Kidney epithelial cell (primary cell): Measurements from ENCODE around the gene RETREG3. TPM values are rescaled to one million over a fixed set of nuclear protein-coding genes. Genes with fewer than 3 reads are reported as not detected.
"Not testable (repeated sequence)": the region's sequence is repeated elsewhere in the genome, so short reads cannot be mapped to it uniquely, and the experiment has no call there.

Experiments used
- DNase-seq: peaks from one replicate; pipeline ENCODE4 v3.0.0-alpha.2; 2010; ENCODE audit warnings: low read depth
- H3K27me3 ChIP-seq: 2 replicates; pipeline ENCODE4 v1.6.0; 2011; ENCODE audit warnings: low read length; ENCODE audit not compliant: control insufficient read depth, insufficient read depth
- H3K36me3 ChIP-seq: 2 replicates; pipeline ENCODE4 v1.5.1; 2011; ENCODE audit warnings: low read length; ENCODE audit not compliant: control insufficient read depth, insufficient read depth
- H3K4me3 ChIP-seq: 2 replicates; pipeline ENCODE4 v1.5.1; 2011; ENCODE audit warnings: low read depth, mild to moderate bottlenecking, control low read depth, low read length
- total RNA-seq: library from RNA; depleted of rRNA; stranded (reverse); fragments of >200 nt; gene quantifications from 2 replicates; pipeline ENCODE4 v1.2.3, GENCODE V29; 2015
- TF ChIP-seq, protein P1 (sequence below): IDR thresholded peaks from 2 replicates; pipeline ENCODE4 v1.5.1; 2011; ENCODE audit warnings: mild to moderate bottlenecking, moderate library complexity, low read length, control low read depth, inconsistent platforms; ENCODE audit not compliant: insufficient read depth, poor library complexity, severe bottlenecking

RETREG3 gene
- total RNA-seq, 1 donor from 2014 or later: 68.2 TPM

DNA sequence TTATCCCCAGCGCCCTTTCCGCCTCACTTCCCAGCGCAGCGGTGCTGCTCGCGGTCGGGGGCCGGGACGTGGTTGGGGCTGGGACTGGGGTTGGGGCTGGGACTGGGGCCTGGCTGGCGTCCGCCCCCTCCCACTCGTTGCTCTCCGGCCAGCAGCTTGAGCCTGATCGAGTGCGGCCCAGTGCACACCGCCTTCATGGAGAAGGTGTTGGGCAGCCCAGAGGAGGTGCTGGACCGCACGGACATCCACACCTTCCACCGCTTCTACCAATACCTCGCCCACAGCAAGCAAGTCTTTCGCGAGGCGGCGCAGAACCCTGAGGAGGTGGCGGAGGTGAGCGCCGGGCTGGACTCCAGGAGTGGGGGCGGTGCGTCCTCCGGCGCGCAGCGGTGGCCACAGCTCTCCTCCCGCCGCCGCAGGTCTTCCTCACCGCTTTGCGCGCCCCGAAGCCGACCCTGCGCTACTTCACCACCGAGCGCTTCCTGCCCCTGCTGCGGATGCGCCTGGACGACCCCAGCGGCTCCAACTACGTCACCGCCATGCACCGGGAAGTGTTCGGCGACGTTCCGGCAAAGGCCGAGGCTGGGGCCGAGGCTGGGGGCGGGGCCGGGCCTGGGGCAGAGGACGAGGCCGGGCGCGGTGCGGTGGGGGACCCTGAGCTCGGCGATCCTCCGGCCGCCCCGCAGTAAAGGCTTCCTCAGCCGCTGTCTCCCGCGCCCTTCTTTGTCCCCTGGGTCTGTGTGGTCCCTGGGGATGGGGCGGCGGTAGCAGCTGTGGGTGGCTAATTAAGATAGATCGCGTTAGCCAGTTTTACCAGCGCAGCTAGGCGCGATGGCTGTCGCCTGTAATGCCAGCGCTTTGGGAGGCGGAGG, 54.7 kb downstream of the RETREG3 start:
- no peak for DNase-seq
- H3K36me3 ChIP-seq: no peaks in the 10 kb centered on the region
- TF ChIP-seq, protein P1, sequence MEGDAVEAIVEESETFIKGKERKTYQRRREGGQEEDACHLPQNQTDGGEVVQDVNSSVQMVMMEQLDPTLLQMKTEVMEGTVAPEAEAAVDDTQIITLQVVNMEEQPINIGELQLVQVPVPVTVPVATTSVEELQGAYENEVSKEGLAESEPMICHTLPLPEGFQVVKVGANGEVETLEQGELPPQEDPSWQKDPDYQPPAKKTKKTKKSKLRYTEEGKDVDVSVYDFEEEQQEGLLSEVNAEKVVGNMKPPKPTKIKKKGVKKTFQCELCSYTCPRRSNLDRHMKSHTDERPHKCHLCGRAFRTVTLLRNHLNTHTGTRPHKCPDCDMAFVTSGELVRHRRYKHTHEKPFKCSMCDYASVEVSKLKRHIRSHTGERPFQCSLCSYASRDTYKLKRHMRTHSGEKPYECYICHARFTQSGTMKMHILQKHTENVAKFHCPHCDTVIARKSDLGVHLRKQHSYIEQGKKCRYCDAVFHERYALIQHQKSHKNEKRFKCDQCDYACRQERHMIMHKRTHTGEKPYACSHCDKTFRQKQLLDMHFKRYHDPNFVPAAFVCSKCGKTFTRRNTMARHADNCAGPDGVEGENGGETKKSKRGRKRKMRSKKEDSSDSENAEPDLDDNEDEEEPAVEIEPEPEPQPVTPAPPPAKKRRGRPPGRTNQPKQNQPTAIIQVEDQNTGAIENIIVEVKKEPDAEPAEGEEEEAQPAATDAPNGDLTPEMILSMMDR: peak; percentile 3
- H3K27me3 ChIP-seq: no peaks in the 10 kb centered on the region
- peak overlapping the region; percentile 77 for H3K4me3 ChIP-seq

DNA sequence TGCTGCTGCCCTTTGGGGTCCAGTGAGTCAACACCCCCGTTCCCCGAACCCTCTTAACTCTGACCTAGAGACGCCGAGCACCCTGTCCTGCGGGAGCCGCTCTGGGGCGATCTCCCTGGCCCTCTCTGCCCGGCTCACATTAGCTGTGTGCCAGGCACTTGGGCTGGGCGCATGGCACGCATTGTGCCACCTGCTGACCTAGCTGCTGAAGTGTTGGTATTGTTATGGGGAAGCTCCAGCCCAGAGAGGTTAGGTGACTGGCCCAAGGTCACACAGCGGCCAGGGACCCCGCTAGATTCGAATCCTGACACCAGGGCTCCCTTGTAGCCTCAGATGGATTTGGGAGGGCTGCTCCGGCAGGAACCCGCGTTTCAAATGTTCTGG, 55.3 kb downstream of the RETREG3 start:
- Histone ChIP-seq H3K36me3 (no peaks in the 10 kb centered on the region), H3K27me3 (no peaks in the 10 kb centered on the region), H3K4me3 (peak overlapping the region; percentile 77)
- TF ChIP-seq, protein P1: peak; percentile 13
- no peak for DNase-seq

DNA sequence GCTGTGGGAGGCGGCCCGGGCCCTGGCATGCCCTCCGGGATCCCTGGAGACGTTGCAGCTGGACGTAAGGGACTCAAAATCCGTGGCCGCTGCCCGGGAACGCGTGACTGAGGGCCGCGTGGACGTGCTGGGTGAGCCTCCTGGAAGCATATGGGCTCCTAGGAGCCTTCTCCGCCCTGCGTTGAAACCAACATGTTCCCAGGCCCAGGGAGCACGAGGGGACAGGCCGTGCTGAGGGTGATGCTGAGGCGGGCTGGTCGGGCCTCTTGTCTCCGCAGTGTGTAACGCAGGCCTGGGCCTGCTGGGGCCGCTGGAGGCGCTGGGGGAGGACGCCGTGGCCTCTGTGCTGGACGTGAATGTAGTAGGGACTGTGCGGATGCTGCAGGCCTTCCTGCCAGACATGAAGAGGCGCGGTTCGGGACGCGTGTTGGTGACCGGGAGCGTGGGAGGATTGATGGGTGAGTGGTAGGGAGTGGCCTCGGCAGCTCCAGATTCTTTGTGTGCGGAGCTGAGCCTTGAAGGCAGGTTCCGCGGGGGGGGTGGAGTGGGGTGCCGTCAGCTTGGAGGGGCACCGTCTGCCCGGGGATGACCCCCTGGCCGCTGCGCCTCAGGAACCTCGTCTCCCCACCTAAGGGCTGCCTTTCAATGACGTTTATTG, 55.9 kb downstream of the RETREG3 start:
- Histone ChIP-seq H3K4me3 (peak overlapping the region; percentile 77), H3K27me3 (no peaks in the 10 kb centered on the region), H3K36me3 (no peaks in the 10 kb centered on the region)
- TF ChIP-seq, protein P1: peak; percentile 25
- no peak for DNase-seq

DNA sequence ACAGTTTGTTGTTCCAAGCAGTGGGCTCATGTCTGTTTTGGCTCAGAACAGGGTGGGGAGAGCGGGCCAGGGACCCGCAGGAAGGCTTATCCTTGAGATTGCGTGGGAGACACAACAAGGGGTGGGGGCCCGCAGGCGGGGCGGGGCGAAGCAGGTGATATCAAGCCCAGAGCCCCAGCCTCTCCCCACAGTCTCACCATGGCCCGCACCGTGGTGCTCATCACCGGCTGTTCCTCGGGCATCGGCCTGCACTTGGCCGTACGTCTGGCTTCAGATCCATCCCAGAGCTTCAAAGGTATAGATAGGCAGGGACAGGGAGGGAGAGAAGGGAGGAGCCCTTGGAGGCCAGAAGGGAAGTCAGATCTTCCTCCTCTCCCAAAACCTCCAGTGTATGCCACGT, 56.4 kb downstream of the RETREG3 start, which contains the start of gene HSD17B1:
Gene HSD17B1, plus strand, starts transcription at position 188 of the 400 bp plus-strand sequence. Its CDS starts 11 bp downstream, at position 199.
- H3K36me3 ChIP-seq, DNase-seq, H3K27me3 ChIP-seq: not testable (repeated sequence)
- peak within 1 kb of the TSS; percentile 77 for H3K4me3 ChIP-seq

DNA sequence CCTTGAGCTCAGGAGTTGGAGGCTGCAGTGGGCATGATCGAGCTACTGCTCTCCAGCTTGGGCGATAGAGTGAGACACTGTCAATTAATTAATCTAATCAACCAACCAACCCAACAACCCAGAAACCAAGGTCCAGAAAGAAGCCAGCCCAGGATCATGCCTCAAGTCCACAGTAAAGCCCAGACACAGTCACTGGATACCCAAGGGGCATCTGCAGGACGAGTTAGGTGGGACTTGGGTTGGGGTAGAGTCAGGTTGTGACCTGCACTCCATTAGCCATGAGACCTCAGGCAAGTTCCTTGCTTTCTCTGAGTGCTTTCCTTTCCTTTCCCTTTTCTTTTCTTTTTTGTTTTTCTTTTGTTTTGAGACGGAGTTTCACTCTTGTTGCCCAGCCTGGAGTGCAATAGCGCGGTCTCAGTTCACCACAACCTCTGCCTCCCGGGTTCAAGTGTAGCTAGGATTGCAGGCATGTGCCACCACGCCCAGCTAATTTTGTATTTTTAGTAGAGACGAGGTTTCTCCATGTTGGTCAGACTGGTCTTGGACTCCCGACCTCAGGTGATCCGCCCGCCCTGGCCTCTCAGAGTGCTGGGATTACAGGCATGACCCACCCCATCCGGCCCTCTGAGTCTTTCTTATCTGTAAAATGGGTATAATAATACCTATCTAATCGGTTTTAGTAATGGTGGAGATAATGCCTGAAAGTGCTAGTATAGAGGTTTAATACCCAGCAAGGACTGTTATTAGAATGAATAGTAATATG, 60.0 kb downstream of the RETREG3 start:
- H3K4me3 ChIP-seq: peak overlapping the region; percentile 52
- H3K36me3 ChIP-seq: no peaks in the 10 kb centered on the region
- no peaks in the 10 kb centered on the region for H3K27me3 ChIP-seq
- DNase-seq: no peak
- TF ChIP-seq, protein P1: no peak
